HG03039 (cell line): Measurements from ENCODE around the gene METTL22.

Experiments used
- ATAC-seq: cut with Tn5 transposase; IDR thresholded peaks from one replicate; pipeline ENCODE4 v1.9.1; 2021; ENCODE audit warnings: mild to moderate bottlenecking, moderate library complexity; ENCODE audit not compliant: unreplicated experiment

The METTL22 gene

DNA sequence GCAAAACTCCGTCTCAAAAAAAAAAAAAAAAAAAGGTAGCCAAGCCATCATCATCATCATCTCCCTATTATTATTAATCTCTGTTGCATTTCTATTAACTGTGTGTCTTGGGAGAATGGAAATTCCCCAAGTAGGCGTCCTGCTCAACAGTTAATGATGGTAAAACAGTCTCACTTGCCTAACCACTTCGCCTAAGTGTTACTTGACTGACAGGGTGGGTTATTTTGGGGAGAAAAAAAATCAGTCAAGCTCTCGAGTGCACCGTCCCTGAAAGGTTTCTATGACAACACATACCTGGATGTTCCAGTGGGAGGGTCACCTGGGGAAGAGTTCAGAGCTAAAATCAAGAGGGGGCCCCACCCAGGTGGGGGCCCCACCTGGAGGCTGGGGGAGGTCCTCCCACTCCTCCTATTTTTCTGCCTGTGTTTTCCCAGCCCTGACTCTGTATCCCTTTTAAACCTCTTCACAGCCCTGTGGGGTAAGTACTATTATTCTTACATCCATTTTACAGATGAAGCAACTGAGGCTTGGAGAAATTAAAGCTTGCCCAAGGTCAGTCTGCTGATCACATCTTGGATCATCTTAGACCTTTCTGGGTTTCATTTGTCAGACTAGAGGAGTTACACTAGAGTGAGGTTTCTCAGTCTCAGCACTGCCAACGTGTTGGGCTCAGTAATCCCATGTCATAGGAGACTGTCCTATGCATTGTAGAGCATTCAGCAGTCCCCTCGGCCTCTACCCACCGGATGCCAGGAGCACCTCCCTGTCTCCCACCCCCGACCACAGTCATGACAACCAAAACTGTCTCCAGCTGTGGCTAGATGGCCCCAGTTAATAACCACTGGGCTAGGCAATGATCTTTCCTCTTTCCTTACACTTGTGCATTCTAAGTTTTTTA, 41.9 kb downstream of the METTL22 start:
- ATAC-seq: no peak

DNA sequence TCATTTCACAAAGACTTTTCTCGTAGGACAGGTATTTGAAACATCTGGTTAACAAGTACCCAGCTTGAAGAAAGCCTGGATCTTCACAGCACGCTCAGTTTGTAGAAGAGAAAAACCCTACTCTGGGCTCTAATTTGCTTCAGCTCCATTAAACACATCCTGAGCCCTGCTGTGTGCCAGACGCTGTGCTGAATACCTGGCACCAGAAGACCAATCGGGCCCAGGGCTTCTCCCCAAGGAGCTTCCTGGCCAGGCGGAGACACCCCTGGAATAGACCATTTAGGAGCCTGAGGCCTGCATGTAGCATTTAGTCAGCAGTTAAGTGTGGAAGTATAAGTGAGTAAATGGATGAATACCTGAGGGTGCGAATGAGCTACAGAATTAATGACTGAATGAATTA, 44.0 kb downstream of the METTL22 start:
- ATAC-seq: no peak

DNA sequence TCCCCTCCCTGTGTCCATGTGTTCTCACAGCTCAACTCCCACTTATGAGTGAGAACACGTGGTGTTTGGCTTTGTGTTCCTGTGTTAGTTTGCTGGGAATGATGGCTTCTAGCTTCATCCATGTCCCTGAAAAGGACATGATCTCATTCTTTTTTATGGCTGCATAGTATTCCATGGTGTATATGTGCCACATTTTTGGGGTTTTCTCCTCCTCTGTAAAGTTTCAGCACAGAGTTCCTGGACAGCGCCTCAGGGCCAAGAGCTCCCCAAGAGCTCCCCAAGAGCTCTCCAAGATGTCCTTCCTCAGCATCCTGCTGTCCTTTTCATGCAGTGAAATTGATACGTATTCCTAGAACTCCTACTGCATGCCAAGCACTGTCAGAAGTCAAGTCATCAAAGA, 46.0 kb downstream of the METTL22 start:
- no peak for ATAC-seq

DNA sequence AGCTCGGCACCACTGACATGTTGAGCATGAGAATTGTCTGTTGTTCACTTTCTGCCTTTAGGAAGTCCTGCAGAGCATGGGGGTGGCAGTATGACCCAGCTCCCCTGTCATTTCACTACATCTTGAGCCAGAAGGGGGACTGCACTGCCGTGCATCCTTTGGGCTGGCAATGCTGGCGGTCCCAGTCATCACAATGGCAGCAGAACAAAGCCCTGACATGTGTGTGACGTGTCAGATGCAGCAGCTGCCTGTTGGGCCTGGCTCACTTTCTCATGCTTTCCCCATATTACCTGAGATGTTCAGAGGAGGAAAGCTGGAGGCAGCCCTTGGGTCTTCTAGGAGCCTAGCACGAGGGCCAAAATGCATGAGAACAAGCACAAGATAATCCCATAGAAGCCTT, 46.6 kb downstream of the METTL22 start:
- no peak for ATAC-seq

DNA sequence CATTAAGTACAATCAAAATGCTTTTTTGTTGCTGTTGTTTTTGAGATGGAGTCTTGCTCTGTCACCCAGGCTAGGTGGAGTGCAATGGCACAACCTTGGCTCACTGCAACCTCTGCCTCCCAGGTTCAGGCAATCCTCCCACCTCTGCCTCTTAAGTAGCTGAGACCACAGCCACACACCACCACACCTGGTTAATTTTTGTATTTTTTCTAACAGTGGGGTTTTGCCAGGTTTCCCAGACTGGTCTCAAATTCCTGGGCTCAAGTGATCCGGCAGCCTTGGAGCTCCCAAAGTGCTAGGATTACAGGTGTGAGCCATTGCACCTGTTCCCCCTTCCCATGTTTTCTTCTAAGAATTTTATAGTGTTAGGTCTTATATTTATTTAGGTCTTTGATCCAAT, 48.0 kb downstream of the METTL22 start:
- no peak for ATAC-seq

DNA sequence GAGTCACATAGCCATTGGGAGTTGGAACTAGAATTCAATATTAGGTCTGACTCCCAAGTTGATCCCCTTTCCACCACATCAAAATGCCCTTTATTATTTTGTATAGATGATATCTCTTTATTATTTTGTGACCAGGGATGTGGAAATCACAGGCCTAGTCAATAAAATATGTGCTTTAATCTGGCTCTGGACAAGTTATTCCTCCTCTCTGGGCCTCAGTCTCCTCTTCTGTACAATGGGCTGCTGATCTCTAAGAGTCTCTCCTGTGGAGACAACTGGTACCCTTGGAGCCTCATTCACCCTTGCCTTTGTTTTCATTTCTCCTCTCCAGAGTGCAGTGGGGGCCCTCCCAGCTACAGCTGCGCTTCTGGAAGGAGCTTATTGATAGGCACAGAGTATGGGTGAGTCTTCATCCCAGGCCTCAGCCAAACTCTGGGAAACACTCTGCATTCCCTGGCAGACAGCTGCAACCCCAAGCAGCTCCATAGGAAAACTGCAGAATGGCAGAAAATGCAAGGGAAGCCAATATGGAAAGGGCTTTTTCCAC, 48.6 kb downstream of the METTL22 start:
- no peak for ATAC-seq

DNA sequence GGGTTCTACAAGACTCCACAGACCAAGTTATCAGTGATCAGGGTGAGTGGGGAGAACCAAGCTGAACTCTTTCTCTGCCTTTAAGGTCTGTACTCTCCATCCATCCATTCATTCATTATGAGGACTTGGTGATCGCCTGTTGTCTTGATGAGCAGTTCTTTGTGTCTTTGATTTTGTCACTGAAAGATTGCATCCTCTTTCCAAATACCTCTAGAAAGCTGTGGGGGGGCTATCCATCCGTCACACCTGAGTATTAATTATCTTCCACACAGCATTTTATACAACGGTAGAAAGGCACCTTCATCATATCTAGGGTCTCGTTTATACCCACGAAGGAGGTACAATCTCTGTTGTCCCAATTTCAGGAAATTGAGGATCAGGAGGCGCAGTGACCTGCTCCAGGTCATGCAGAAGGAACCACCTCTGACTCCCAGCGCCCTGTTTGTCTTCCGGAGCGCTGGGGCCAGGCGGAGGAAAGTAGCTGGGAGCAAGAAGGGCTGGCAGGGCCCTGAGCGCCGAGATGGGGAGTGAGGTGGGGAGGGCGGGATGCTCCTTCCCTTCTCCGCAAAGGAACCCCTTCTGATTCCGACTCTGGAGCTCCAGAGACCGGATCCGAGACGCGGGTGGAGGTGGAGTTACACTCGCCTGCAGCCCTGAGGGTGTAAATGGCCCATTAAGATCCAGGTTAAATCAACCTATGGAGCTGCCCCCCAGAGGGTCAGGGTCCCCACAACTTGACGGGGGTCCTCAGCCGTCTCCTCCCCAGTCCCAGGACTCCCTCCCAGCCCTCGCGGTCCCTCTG, 52.3 kb downstream of the METTL22 start:
- no peak for ATAC-seq

- ATAC-seq: peak; percentile 98
Observed at GRCh38 chr16:8674413-8675022, 53.0 kb downstream of the METTL22 start, which contains the start of gene ABAT. Gene ABAT (plus strand): TSS chr16:8674617. CDS start chr16:8735740, 61,123 bp downstream.

GRCh38 chr16:8675183-8676159, 54.0 kb downstream of the METTL22 start:
- ATAC-seq: no peak

DNA sequence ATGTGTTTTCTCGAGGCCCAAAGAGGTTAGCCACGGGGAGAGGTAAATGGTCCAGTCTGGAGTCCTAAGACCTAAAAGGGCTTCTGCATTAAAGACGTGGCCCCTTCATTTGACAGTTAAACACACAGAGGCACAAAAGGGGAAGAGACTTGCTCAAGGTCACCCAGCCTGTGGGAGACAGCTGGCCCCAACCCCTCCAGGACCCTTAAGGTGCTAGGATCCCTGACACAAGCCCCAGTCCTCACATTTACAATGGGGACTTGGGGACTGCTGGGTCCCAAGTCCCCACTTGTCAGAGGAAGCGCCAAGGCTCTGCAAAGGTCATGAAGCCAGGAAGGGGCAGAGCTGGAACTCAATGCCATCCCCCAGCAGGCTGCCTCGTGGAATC, 54.7 kb downstream of the METTL22 start:
- no peak for ATAC-seq

DNA sequence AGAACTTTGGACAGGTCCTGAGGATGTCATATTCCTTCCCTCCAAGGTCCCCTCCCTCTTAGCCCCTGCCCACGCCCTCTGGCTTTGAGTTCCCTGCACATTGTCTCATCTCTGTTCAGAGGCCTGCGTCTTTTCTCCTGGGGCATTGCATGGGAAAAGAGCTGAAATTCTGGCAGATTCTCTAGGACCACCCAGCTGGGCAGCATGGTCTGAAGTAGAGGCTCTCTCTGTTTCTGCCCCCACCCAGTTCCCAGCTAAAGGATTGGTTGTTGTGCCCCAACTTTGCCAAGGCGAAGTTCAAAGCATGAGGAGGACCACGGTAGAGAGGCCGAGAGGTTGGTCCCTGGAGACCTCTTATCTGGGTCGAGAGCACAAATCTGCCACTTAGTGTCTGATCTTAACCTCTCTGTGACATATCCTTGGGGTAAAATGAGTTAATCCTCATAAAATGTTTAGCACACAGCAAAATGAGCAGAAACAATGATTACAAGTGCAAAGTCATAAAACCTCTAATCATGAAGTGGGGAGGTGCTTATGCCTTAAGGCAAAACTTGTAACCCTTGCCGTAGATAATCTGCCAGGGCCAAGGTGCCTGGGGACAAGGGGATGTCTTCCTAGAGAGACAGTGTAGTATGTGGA, 55.4 kb downstream of the METTL22 start:
- ATAC-seq: no peak

GRCh38 chr16:8677481-8677880, 56.0 kb downstream of the METTL22 start:
- ATAC-seq: no peak

DNA sequence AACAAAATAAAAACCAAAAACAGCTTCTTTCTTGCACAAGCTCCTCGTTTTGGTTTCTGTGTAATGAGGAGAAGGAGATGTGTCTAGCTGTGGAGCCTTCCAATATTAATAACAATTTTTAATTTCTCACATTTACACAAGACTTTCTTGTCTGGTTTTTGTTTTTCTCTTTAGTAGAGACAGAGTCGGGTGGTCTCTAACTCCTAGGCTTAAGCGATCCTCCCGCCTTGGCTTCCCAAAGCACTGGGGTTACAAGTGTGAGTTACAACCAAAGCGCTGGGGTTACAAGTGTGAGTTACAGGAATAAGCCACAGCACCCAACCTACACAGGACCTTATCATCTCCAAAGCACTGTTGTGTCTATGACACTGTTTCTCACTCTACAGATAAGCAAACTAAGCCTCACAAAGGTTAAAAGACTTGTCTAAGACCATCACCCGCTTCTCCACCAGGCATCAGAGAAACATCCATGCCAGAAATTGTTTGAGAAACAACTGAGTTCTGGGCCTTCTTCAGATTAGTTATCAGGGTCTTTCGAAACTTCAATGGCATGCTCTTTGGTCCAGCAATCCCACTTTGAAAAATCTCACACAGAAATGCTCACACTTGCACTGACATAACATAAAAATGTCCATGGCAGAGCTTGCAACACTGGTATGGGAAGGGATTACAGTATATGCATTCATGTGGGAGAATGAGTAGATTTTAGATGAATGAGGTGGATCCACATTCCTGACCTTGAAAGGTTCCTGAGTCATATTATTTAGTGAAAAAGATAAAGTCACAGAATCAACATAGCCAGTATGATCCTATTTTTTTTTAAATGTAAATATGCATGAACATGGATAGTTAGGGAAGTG, 56.8 kb downstream of the METTL22 start:
- ATAC-seq: no peak

DNA sequence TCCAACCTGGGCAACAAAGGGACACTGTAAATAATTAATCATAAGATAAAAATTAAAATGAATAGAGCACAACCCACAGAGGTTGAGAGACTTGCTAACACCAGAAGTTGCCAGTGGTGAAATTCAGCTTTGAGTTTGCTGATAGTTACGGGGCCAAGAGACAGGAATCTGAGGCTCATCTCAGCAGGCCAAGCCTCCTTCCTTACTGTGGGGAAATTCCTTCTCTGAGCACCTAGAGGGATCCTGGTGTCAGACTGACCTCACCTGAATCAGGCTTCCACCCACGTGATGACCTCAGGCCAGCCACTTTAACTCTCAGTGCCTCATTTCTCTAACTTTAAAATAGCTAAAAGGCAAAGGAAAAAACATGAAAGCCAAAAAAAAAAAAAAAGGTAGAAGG, 57.7 kb downstream of the METTL22 start:
- ATAC-seq: no peak

GRCh38 chr16:8682551-8683259, 61.2 kb downstream of the METTL22 start:
- no peak for ATAC-seq

DNA sequence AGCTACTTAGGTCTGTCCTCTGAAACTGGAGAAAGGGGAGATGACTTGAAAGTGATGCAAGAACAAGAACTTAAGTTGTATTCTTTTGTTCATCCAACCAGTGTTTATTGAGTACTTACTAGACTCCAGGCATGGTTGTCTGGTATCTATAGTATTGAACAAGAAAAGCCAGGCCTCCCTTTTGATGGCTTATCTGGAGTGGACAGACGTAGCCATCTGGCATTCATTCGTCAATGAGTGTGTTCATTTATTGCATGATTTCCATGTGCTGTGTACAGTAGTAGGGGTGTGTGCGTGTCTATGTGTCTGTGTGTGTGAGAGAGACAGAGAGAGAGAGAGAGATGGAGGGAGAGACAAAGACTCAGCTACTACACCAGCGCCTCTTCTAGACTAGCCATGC, 62.1 kb downstream of the METTL22 start:
- no peak for ATAC-seq

- no peak for ATAC-seq
Observed at GRCh38 chr16:8685617-8686016, 64.1 kb downstream of the METTL22 start.

- ATAC-seq: no peak
Observed at GRCh38 chr16:8686031-8686621, 64.6 kb downstream of the METTL22 start.
